Thyroid gland (tissue), 4 donors: Measurements from ENCODE around the gene C11orf16.

ENCODE experiments used
- CTCF ChIP-seq, 6 experiments: fragments of 200-600 bp in 3 of 6; fragments of 450-650 bp in 3 of 6; sonication (generic) in 3 of 6; IDR thresholded peaks; one replicate each; pipeline ENCODE4 v1.5.1; 2016 to 2019; ENCODE audit warnings: antibody characterized with exemption in 6 of 6, mild to moderate bottlenecking in 2 of 6, inconsistent platforms in 1 of 6, moderate library complexity in 1 of 6
- POLR2A ChIP-seq, 2 donors: fragments of 450-650 bp; IDR thresholded peaks; one replicate each; pipeline ENCODE4 v1.6.1; 2017; ENCODE audit warnings: antibody characterized with exemption in 2 of 2, mild to moderate bottlenecking in 2 of 2, moderate library complexity in 1 of 2

- TF ChIP-seq CTCF (IDR thresholded peaks at IDR 0.05): no peak
- no peak for TF ChIP-seq POLR2A (IDR thresholded peaks at IDR 0.05)
Measured at GRCh38 chr11:8908099-8908498, 24.6 kb downstream of the C11orf16 start.
